Measurements from ENCODE around the gene SLAMF8.
A peak's percentile ranks its signal among the peaks of the same experiment; 100 is the strongest.

SLAMF8 gene

DNA sequence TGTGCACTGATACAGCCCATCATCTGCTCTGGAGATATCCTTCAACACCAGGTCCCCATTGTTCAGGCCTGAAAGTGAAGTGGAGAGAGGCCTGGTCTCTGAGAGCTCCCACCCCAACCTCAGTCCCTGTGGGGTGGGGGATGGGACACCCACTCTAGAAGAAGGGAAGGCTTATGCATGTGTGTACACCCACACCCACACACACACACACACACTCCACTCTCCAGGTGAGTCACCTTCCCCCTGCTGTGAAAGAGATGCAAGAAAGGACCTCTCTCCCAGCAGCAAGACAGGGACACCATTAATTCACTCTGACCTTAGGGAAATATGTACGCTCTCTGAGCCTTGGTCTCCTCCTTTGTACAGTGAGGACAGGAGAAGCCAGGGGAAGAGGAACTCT, 29.9 kb downstream of the SLAMF8 start:
- H3K27ac ChIP-seq, result no peak overlapping the region
- DNase-seq, result peak; percentile 14
- no peaks in the 10 kb centered on the region for H3K27me3 ChIP-seq (replicated peaks)
- no peak overlapping the region for H3K4me3 ChIP-seq (ENCODE audit: low read depth, low read length)
- TF ChIP-seq, protein P1, sequence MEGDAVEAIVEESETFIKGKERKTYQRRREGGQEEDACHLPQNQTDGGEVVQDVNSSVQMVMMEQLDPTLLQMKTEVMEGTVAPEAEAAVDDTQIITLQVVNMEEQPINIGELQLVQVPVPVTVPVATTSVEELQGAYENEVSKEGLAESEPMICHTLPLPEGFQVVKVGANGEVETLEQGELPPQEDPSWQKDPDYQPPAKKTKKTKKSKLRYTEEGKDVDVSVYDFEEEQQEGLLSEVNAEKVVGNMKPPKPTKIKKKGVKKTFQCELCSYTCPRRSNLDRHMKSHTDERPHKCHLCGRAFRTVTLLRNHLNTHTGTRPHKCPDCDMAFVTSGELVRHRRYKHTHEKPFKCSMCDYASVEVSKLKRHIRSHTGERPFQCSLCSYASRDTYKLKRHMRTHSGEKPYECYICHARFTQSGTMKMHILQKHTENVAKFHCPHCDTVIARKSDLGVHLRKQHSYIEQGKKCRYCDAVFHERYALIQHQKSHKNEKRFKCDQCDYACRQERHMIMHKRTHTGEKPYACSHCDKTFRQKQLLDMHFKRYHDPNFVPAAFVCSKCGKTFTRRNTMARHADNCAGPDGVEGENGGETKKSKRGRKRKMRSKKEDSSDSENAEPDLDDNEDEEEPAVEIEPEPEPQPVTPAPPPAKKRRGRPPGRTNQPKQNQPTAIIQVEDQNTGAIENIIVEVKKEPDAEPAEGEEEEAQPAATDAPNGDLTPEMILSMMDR (IDR thresholded peaks at IDR 0.05; ENCODE audit: low read depth, low read length, missing control alignments), result no peak
- no peaks in the 10 kb centered on the region for H3K36me3 ChIP-seq (replicated peaks)
- in situ Hi-C loops (cut with HindIII; ENCODE audit: low pct_ligation_motif_present, low sequenced_read_pairs), result no loop called here

GRCh38 chr1:159857889-159858288, 31.2 kb downstream of the SLAMF8 start:
- H3K27ac ChIP-seq, result no peak overlapping the region
- no peaks in the 10 kb centered on the region for H3K27me3 ChIP-seq (replicated peaks)
- TF ChIP-seq, protein P1 (IDR thresholded peaks at IDR 0.05; ENCODE audit: low read depth, low read length, missing control alignments), result no peak
- no peaks in the 10 kb centered on the region for H3K36me3 ChIP-seq (replicated peaks)
- in situ Hi-C loops (cut with HindIII; ENCODE audit: low pct_ligation_motif_present, low sequenced_read_pairs), result no loop called here
- H3K4me3 ChIP-seq (ENCODE audit: low read depth, low read length), result no peak overlapping the region
- no peak for DNase-seq

GRCh38 chr1:159859767-159860322, 33.2 kb downstream of the SLAMF8 start:
- no peaks in the 10 kb centered on the region for H3K27me3 ChIP-seq (replicated peaks)
- no peak overlapping the region for H3K4me3 ChIP-seq (ENCODE audit: low read depth, low read length)
- no peaks in the 10 kb centered on the region for H3K36me3 ChIP-seq (replicated peaks)
- no peak for DNase-seq
- in situ Hi-C loops (cut with HindIII; ENCODE audit: low pct_ligation_motif_present, low sequenced_read_pairs), result no loop called here
- H3K27ac ChIP-seq, result no peak overlapping the region
- TF ChIP-seq, protein P1 (IDR thresholded peaks at IDR 0.05; ENCODE audit: low read depth, low read length, missing control alignments), result no peak

DNA sequence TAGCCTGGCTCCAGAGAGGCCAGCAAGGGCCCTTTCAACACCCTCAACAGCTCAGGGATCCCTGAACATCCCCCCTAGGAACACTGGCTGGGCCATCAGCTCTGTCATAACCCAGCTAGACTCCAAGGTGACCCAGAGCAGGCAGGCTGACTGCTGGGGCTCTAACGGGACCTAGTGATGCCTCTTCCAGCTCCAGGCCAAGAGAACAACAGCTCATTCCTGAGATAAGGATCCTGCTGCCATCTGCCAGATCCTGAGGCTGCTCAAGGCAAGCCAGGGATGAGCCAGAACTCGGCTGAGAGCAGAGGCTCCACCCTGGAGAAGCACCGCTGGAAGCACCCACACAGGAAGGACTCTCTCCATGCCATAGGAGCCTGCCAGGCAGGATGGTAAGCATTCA, 33.8 kb downstream of the SLAMF8 start:
- TF ChIP-seq, protein P1 (IDR thresholded peaks at IDR 0.05; ENCODE audit: low read depth, low read length, missing control alignments), result no peak
- H3K36me3 ChIP-seq (replicated peaks), result no peaks in the 10 kb centered on the region
- no peak for DNase-seq
- in situ Hi-C loops (cut with HindIII; ENCODE audit: low pct_ligation_motif_present, low sequenced_read_pairs), result no loop called here
- H3K4me3 ChIP-seq (ENCODE audit: low read depth, low read length), result no peak overlapping the region
- no peak overlapping the region for H3K27ac ChIP-seq
- H3K27me3 ChIP-seq (replicated peaks), result no peaks in the 10 kb centered on the region

DNA sequence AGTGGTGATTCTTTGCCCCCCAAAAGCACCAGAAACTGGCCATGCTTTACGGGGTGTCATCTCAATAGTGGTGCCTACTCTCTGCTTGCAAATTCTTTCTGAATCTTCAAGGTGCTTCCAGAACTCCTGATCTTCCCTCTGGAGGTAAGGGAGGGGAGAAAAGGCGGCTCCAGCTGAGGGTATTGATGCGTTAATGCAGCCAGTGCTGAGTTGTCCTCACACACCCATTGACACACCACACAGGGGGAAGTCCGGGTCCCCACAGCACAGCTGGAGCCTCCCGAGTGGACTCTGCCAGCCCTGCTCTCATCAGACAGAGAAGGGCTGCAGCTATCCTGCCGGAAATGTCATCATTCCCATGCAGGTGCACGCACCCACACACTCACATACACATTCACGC, 34.5 kb downstream of the SLAMF8 start:
- TF ChIP-seq, protein P1 (IDR thresholded peaks at IDR 0.05; ENCODE audit: low read depth, low read length, missing control alignments), result no peak
- in situ Hi-C loops (cut with HindIII; ENCODE audit: low pct_ligation_motif_present, low sequenced_read_pairs), result no loop called here
- H3K36me3 ChIP-seq (replicated peaks), result no peaks in the 10 kb centered on the region
- no peak overlapping the region for H3K27ac ChIP-seq
- H3K27me3 ChIP-seq (replicated peaks), result no peaks in the 10 kb centered on the region
- no peak overlapping the region for H3K4me3 ChIP-seq (ENCODE audit: low read depth, low read length)
- DNase-seq, result no peak

GRCh38 chr1:159862031-159862430, 35.4 kb downstream of the SLAMF8 start:
- TF ChIP-seq, protein P1 (IDR thresholded peaks at IDR 0.05; ENCODE audit: low read depth, low read length, missing control alignments), result no peak
- Histone ChIP-seq H3K4me3 (ENCODE audit: low read depth, low read length) (no peak overlapping the region), H3K27me3 (replicated peaks) (no peaks in the 10 kb centered on the region), H3K27ac (no peak overlapping the region), H3K36me3 (replicated peaks) (no peaks in the 10 kb centered on the region)
- no peak for DNase-seq
- in situ Hi-C loops (cut with HindIII; ENCODE audit: low pct_ligation_motif_present, low sequenced_read_pairs), result no loop called here
